Subcutaneous abdominal adipose tissue (tissue), 5 donors: ENCODE results near the gene MINAR1.

Experiments
- H3K27ac ChIP-seq: one replicate; pipeline ENCODE4 v1.7.0; 2013; ENCODE audit warnings: low read depth, mild to moderate bottlenecking, inconsistent platforms, low read length, moderate library complexity
- H3K27me3 ChIP-seq, 5 donors: one replicate each; pipeline ENCODE4 v1.7.0; 2013; ENCODE audit warnings: low read length in 5 of 5, inconsistent platforms in 1 of 5; ENCODE audit not compliant: control insufficient read depth in 5 of 5, insufficient read depth in 4 of 5
- H3K36me3 ChIP-seq, 5 donors: one replicate each; pipeline ENCODE4 v1.7.0; 2013; ENCODE audit warnings: low read length in 5 of 5; ENCODE audit not compliant: control insufficient read depth in 5 of 5, insufficient read depth in 5 of 5
- H3K4me1 ChIP-seq, 5 donors: one replicate each; pipeline ENCODE4 v1.7.0; 2013; ENCODE audit warnings: low read length in 5 of 5, mild to moderate bottlenecking in 3 of 5, moderate library complexity in 1 of 5; ENCODE audit not compliant: control insufficient read depth in 5 of 5, insufficient read depth in 5 of 5
- H3K4me3 ChIP-seq, 5 donors: one replicate each; pipeline ENCODE4 v1.7.0; 2013; ENCODE audit warnings: low read length in 5 of 5, low read depth in 1 of 5
- H3K9ac ChIP-seq, 5 donors: one replicate each; pipeline ENCODE4 v1.7.0; 2013; ENCODE audit warnings: low read length in 5 of 5, mild to moderate bottlenecking in 4 of 5, moderate library complexity in 3 of 5
- H3K9me3 ChIP-seq, 5 donors: one replicate each; pipeline ENCODE4 v1.7.0; 2013; ENCODE audit warnings: low read length in 5 of 5; ENCODE audit not compliant: control insufficient read depth in 5 of 5
- donor health status: healthy.
- donor health status: healthy.
- donor health status: healthy.
- donor health status: healthy.
- donor health status: healthy.

MINAR1 gene

GRCh38 chr15:79431636-79432344, at the start of gene MINAR1:
MINAR1 (plus strand) TSS chr15:79432336; CDS start chr15:79456148, 23,812 bp downstream.
- Histone ChIP-seq H3K9ac (no peak within 1 kb of the TSS), H3K4me1 (peaks cover 0 to 17% (median 16%) of the 10 kb centered on the region in 5 donors), H3K36me3 (no peaks in the 10 kb centered on the region), H3K4me3 (peak within 1 kb of the TSS in 4 of 5 donors; percentile 39 to 64 (median 50)), H3K27me3 (peaks cover 25 to 46% (median 39%) of the 10 kb centered on the region in 5 donors), H3K9me3 (peaks cover 0 to 3% (median 0%) of the 10 kb centered on the region in 5 donors), H3K27ac (no peak within 1 kb of the TSS)

DNA sequence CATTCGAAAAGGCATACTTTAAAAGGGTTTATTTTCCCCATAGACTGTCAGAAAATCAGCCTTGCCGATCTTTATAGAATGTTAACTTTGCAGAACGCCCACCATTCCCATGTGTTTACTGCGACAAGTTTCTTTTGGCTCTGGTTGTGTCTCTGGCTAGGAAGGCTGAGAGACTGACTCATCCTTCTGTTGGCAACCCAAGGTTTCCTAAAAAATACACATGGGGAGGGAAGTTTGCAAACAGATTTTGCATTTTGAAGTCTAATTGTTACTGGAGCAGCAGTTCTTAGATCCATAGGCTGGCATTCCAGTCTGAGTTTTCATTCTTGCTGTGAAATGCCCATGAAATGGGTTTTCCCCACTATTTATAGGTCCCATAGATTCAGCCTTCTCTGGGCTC, 37.9 kb upstream of the MINAR1 start:
- Histone ChIP-seq H3K4me1 (no peaks in the 10 kb centered on the region), H3K9ac (no peak overlapping the region), H3K36me3 (no peaks in the 10 kb centered on the region), H3K27me3 (no peaks in the 10 kb centered on the region), H3K9me3 (no peaks in the 10 kb centered on the region), H3K27ac (no peak overlapping the region), H3K4me3 (no peak overlapping the region)

DNA sequence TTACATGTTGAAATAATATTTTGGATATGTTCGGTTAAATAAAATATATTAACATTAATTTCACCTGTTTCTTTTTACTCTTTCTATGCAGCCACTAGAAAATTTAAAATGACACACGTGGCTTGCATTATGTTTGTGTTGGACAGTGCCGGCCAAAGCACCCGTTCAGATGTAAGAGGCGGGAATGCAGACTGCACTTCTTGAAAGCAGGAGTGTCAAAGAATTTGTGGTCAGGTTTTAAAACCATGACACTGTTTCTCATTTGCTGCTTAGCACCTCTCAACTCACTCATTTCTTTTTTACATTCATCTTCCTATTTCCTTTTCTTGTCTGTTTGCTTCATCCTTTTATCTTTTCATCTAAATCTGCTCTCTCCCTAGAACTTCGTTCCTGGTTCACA, 35.3 kb upstream of the MINAR1 start:
- Histone ChIP-seq H3K9ac (no peak overlapping the region), H3K27ac (no peak overlapping the region), H3K36me3 (no peaks in the 10 kb centered on the region), H3K27me3 (no peaks in the 10 kb centered on the region), H3K4me1 (no peaks in the 10 kb centered on the region), H3K4me3 (no peak overlapping the region), H3K9me3 (no peaks in the 10 kb centered on the region)

DNA sequence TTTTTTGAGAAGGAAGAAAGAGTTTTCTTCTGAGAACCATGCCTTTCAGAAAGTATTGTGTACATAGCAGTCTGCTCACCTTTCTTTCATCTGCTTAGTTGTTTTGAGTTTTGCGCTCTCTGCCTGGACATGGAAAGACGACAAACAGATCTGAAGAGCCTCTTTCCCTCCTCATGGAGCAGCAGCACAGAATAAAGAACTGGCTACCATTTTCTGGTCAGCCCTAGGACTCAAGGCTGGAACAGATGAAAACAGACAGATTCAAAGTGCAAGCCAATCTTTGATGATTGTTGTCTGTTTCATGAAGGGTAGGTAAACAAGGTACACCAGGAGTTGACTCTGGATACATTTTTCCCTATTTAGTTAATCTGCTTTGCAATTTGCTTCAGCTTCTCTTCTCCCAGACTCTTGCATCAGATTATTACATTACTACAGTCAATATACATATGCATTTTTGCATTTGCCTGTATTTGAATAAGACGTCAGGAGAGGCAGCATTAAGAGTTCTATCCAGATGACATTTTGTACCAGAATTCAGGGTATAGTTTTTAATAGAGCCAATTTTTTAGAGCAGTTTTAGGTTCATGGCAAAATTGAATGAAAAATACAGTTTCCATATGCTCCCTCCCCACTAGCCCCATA, 34.7 kb upstream of the MINAR1 start:
- Histone ChIP-seq H3K4me3 (no peak overlapping the region), H3K36me3 (no peaks in the 10 kb centered on the region), H3K9me3 (no peaks in the 10 kb centered on the region), H3K27me3 (no peaks in the 10 kb centered on the region), H3K4me1 (no peaks in the 10 kb centered on the region), H3K27ac (no peak overlapping the region), H3K9ac (no peak overlapping the region)

GRCh38 chr15:79399606-79400005, 32.5 kb upstream of the MINAR1 start:
- H3K36me3 ChIP-seq = no peaks in the 10 kb centered on the region
- no peak overlapping the region for H3K4me3 ChIP-seq
- no peak overlapping the region for H3K27ac ChIP-seq
- no peaks in the 10 kb centered on the region for H3K4me1 ChIP-seq
- H3K9ac ChIP-seq = no peak overlapping the region
- no peaks in the 10 kb centered on the region for H3K27me3 ChIP-seq
- H3K9me3 ChIP-seq = no peaks in the 10 kb centered on the region

DNA sequence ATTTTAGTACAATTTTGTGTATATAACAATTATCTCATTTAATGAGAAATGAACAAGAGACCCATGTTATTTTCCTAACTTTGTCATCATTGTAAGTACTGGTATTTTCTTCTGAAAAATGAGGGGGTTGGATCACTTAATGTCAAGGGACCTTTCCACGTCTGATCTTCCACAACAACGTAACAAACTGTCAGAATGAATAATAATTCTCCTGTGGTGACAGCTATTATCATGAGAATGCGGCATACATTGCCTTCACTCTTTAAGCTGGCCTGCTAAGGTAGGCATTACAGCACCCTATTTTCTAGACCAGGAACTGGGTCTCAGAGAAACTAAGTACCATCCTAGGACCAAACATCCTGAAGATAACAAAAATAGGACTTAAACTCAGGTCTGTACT, 31.5 kb upstream of the MINAR1 start:
- Histone ChIP-seq H3K9me3 (no peaks in the 10 kb centered on the region), H3K4me3 (no peak overlapping the region), H3K27ac (no peak overlapping the region), H3K27me3 (peaks cover 0 to 3% (median 0%) of the 10 kb centered on the region in 5 donors), H3K4me1 (no peaks in the 10 kb centered on the region), H3K36me3 (no peaks in the 10 kb centered on the region), H3K9ac (no peak overlapping the region)

DNA sequence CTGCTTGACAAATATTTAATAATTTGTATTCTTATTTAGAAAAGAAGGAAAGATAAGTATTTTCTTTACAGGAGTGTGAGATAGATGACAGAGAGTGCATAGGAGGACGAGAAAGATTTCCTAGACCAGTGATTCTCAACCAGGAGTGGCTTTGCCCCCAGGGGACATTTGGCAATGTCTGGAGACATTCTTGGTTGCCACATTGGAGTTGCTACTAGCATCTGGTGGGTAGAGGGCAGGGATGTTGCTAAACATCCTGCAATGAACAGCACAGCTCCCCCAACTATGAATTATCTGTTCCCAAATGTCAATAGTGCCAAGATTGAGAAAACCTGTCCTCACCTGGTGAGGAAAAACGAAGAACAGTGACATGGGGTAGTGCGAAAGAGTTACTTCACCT, 30.8 kb upstream of the MINAR1 start:
- no peaks in the 10 kb centered on the region for H3K36me3 ChIP-seq
- H3K4me1 ChIP-seq = no peaks in the 10 kb centered on the region
- H3K27me3 ChIP-seq = peaks cover 0 to 3% (median 0%) of the 10 kb centered on the region in 5 donors
- H3K9ac ChIP-seq = no peak overlapping the region
- no peaks in the 10 kb centered on the region for H3K9me3 ChIP-seq
- no peak overlapping the region for H3K27ac ChIP-seq
- H3K4me3 ChIP-seq = no peak overlapping the region

DNA sequence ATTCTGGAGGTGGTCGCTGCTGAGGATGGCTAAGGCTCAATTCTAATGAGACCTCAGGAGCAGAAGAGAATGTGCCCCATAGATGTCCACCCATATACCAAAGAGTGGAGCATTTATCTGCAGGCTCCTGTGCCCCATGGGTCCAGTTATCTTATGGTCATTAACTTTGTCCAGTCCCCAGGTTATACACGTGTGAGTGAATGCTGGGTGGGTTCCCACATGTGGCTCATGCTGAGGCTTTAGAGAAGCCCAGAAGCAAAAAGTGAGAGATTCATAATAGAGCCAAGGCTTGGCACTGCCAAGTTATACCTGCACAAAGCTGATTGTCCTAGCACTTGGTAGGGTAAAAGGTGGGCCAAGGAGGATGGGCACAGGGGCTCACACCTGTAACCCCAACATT, 30.0 kb upstream of the MINAR1 start:
- no peaks in the 10 kb centered on the region for H3K9me3 ChIP-seq
- H3K4me1 ChIP-seq = no peaks in the 10 kb centered on the region
- no peak overlapping the region for H3K9ac ChIP-seq
- H3K36me3 ChIP-seq = no peaks in the 10 kb centered on the region
- H3K27me3 ChIP-seq = peaks cover 0 to 3% (median 0%) of the 10 kb centered on the region in 5 donors
- no peak overlapping the region for H3K27ac ChIP-seq
- no peak overlapping the region for H3K4me3 ChIP-seq

- H3K9ac ChIP-seq = no peak overlapping the region
- peaks cover 0 to 3% (median 0%) of the 10 kb centered on the region in 5 donors for H3K27me3 ChIP-seq
- no peak overlapping the region for H3K4me3 ChIP-seq
- no peaks in the 10 kb centered on the region for H3K4me1 ChIP-seq
- no peaks in the 10 kb centered on the region for H3K36me3 ChIP-seq
- H3K9me3 ChIP-seq = no peaks in the 10 kb centered on the region
- no peak overlapping the region for H3K27ac ChIP-seq
These were observed 28.6 kb upstream of the MINAR1 start for GRCh38 chr15:79403501-79403900.

GRCh38 chr15:79406210-79406609, 25.9 kb upstream of the MINAR1 start:
- H3K9me3 ChIP-seq = no peaks in the 10 kb centered on the region
- no peaks in the 10 kb centered on the region for H3K4me1 ChIP-seq
- no peak overlapping the region for H3K27ac ChIP-seq
- H3K9ac ChIP-seq = no peak overlapping the region
- H3K36me3 ChIP-seq = no peaks in the 10 kb centered on the region
- H3K27me3 ChIP-seq = peaks cover 0 to 3% (median 0%) of the 10 kb centered on the region in 5 donors
- no peak overlapping the region for H3K4me3 ChIP-seq
